UCSD-AML1 (cell line): Measurements from ENCODE around the gene CCBE1.

Experiments used
- DNase-seq: peaks from one replicate; lab custom pipeline; 2025; ENCODE audit not compliant: unreplicated experiment; lab: John Stamatoyannopoulos, UW

CCBE1 gene

DNA sequence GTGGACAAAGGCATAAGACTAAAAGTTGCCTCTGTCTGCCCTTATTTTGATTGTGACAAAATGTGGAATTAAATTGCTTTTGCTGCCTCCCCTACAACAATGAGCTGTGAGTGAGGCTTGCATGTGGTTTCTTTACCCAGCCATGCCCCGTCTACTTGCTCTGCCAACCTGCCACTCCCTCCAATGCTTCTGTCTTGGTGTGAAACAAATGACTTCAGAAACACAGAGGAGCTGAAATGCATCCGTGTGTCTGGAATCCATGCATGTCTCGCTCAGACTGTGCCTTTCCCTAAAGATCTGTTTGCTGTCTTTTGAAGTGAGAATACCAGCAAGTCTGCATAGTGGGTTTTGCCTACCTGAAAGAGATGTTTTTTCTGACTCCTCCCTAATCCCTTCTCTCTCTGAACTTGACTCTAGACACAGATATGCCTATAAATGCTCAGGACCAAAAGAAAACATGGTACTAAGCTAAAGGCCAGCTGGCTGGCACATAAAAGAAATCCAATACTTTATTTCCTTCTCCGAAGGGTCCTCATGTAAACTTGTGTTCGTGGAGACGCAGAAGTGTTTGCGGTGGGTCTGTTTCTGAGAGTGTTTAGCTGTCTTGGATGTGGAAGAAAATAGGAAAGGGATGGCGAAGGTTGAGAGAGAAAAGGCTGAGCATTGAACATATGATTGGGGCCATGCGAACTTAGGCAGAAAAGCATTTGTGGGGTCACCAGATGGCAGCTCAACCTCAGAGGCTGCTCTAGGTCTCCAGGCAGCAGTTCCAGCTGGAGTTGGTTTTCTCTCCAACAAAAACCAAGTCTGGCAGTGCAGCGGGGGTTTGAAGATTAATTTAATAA is 120.5 kb downstream of the CCBE1 start:
- no peak for DNase-seq

DNA sequence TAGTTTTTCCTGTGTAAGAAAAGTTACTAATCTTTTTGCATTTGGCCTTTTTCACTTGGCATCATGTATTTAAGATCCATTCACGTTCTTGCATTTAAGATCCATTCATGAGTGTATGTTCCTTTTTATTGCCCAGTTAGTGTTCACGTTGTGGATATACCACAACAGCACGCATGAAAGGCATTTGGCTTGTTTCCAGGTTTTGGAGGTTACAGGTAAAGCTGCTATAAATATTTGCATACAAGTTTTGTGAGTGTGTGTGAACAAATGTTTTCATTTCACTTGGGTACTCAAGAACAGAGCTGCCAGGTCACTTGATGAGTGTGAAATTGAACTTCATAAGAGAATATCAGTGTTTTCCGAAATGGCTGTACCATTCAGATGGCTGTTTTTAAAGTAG is 121.2 kb downstream of the CCBE1 start:
- no peak for DNase-seq

DNA sequence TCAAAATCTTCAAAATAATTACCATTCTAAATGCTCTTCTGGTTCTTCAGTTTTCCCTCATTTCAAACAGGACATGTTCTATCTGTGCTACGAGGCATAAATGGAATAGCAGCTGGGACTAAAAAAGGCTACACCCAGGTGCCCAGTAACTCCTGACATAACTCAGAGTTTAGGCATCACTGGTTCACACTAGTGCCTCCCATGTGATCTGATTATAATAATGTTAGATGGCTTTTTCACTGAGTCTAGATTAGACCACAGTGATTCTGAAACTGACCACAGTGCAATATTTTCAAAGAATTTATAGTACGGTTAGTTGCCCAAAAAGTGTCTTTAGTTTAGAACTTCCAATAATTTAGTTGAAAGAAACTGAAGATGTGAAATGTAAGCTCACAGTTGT is 123.3 kb downstream of the CCBE1 start:
- no peak for DNase-seq

DNA sequence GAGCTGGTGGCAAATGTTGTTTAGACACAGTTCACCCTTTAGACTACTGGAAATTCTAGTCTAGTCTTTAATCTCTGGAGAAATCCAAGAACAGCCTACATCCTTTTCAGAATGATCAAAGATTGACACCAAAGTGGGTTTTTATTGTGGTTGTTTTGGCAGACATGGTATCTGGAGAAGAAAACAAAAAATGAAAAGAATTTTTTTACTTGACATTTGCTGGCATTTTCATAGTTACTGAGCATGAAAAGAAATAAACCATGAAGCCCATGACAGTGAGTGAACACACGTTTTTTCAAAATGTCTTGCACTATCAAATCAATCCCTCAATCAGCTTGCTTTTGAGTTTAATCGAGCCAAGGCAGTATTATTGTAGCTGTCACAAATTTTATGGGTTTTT is 125.3 kb downstream of the CCBE1 start:
- DNase-seq, result no peak

DNA sequence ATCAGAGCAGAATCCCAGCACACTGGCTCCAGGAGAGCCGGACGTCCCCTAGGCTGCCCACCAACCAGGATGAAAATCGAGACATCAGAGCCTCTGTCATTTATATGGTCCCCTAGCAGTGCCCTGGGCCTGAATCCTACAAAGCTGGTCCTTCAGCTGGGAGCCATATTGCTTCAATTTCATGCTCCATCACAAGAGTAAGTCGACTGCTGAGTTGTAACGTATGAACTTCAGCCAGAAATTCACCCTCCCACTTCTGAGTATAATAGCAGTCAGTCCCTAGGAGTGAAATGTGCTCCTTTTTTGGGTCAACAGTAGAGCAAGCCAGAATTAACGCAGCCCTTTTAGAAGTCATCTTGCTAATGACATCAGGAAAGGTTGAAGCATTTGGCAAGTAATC is 126.4 kb downstream of the CCBE1 start:
- DNase-seq, result no peak

DNA sequence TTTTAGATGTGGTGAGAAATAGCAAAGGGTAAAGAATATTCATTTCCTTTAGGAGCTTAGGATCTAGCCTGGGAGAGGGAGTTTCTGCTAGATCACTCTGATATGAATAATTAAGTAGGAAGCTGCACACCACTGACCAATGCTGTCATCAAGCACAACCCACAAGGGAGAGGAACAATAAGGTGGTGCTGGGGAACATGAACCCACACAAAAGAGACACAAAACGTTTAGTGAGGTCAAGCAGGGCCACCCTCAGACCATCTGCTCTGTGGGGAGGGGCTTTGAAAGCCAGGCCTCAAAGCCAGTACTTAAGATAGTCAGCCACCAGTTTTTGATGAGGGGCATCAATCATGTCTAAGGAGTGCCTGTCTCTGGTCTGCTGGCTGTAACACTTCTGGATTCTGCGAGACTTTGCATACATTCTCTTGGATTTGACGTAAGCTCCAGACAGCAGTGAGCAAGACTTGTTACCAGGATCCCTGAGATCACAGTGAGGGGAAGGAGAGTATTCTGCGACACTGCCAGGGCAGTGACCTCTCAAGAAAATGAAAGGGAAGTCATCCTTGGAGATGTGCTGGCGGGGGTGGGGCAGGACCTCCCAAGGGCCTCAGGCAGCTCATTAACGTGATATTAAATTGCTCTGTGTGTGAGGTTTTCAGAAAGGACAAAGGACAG is 127.0 kb downstream of the CCBE1 start:
- no peak for DNase-seq

DNA sequence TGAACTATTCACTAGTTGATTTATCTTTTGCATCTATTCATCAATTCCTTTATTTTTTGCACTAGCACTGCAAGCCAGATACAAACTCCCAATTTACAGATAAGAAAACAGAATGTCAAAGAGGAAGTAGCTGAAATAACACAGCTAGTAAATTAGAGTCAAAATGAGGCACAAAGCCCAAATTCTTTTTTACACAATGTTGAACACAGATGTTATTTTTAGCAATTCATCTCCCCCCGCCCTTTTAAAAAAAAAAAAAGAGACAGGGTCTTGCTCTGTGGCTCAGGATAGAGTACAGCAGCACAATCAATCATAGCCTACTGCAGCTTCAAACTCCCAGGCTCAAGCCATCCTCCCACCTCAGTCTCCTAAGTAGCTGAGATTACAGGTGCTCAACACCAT is 127.8 kb downstream of the CCBE1 start:
- no peak for DNase-seq

DNA sequence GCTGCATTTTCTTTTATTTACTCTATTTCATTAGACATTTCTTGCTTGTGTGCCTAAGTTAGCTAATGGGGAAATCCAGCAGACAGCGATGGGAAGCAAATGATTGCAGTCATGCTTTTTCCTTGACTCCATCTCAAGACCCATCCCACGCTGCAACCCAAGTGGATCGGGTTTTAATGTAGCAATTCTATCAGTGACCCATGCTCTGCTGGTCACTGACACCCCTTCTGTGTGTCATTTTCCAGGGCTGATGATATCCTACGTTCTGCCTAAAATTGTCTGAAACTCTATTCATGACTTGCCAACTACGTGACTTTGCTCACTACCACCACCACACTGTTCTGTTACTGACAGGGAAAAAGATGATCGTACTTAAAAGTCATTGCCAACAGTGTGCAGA is 129.8 kb downstream of the CCBE1 start:
- no peak for DNase-seq

DNA sequence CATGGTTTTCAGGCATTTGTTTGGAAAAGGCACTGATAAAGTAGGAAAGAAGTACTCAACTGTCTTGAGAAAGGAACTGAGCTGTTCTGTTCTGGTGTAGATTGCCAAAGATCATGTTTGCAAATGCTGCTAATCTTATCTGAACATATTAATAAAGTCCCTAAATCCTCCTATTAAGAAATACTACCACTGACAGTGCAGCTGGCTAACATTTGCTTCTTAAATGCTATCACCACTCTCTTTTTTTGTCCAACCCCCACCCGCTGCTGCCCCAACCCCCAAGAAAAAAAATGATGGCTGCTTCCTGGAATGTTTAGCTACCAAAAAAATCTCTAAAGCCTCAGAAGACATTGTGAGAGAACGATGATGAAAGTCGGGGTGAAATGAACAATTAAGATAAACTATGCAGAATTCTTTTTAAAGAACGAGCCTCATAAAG is 130.7 kb downstream of the CCBE1 start:
- DNase-seq, result no peak

DNA sequence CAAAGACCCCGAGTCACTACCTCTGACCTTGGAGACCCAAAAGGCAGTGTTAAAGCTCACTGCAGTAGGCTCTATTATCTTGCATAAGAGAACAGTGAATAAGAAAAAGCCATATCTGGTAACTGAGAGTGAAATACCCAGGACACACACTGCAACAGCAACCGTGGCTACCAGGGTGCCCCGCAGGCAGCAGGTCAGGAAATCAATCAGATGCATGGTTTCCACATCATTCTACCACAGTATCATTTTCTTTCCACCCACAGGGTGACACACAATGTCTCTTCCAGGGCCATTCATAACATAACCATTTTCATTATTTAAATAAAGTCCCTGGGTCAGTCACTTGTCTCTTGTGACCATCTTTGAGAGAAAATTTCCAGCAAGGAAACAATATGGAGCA is 131.3 kb downstream of the CCBE1 start:
- DNase-seq, result no peak

DNA sequence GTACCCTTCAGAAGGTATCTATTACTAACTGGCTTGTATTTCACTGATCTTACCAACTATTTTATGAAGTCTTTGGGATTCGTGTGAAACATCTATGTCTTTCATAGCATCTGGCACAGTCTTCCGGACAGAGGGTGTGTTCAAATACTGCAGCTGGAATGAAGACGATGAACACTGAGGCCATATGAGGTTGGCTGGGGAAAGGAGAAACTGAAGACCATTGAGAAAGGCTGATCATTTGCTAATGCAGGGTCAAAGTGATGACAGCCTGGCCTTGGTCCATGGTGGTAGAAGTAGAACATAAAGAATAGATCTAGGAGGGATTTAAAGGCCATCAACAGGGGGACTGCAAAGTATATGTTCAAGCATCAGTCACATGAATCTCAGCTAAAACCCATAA is 132.7 kb downstream of the CCBE1 start:
- DNase-seq, result no peak

DNA sequence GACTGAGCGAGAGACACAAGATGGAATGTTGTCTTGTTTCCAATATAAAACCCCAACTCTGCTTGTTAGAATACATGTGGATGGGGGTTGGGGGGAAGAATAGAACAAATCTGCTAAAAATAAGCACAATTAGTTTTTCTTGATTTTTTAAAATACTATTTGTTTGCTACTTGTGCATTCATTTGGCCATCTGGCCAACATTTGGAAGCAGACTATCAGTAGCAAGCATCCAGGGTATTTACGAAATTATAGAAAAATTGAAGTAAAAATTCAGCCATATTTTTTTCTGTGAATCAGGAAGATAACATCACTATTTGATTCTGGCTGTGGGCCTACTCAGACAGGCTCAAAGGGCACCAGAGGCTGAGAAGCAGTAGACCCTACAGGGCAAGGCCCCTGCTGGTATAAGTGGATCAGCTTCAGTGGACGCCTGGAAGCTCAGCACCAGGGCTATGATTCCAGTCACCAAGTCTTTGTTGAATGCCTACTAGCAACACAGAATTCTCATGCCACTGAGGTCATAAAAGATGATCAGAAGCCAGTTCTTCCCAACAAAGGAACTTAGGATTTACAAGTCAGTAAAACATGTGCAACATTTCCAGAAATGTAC is 133.9 kb downstream of the CCBE1 start:
- DNase-seq, result no peak

DNA sequence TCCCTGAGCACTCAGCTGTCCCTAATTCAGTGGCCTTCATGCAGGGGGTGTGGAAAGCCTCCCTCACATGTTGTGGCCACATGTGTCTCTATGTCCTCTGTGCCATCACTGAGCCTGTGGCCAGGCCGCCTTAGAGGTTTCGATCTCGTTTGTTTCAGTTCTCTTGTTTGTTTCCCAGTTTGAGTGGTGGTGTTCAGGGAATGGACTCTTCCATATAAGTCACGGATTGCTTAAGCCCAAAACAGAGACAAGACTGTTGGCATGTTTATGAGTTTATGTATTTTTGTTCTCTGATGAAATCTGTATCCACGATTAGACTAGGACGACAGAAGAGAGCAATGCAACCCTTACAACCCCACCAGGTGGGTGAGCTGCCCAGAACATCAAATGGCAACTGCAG is 134.5 kb downstream of the CCBE1 start:
- no peak for DNase-seq

DNA sequence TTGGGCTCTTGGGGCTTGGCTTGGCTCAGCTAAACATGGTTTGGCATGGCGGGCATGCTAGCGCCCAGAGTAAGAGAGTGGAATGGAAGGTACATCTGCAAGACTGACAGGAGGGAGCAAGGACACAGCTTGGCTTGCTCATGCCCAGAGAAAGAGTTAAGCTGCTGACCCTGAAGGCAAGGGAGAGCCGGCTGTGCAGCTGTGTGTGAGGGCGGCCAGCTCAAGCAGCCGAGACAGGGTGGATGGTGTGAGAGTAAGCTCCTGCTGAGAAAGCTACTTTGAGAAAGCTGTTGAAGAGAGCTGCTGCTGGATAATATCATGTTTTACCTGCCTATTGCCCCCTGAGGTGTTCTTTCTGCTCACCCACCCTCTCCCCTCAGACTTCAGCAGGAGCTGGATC is 135.6 kb downstream of the CCBE1 start:
- no peak for DNase-seq

DNA sequence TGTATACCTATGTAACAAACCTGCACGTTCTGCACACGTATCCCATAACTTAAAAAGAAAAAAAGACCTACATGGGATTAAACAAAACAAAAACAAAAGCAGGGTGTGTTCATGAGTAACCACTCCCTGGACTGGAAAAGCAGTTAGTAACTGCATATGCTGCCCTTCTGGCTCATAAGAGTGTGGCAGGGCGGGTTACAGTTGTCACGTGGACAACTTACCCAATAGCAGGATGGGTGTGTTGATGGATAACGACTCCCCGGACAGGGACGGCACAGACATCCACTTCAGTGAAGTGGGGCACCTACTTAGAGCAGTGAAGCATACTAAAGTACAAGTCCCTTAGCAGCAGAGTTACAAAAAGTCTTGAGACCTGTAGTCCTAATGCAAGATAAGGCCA is 136.7 kb downstream of the CCBE1 start:
- DNase-seq, result no peak

DNA sequence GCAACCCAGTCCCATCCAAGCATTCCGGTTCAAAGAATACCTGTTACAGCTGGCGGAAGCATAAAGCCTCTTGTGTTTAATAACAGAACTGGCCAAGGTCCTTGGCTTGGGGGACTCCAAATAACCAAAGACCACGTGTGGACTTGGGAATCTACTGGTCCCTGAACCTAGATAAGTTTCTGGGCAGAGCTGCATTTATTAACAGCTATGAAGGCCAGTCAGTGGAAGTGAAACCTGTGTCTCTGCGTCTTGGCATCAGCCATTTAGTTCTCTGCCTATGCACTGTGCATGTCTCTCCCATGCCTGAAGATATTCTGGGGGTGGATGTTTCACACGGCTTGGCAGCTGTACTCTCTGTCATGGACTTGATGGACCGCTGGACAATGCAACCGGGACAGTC is 137.7 kb downstream of the CCBE1 start:
- no peak for DNase-seq

DNA sequence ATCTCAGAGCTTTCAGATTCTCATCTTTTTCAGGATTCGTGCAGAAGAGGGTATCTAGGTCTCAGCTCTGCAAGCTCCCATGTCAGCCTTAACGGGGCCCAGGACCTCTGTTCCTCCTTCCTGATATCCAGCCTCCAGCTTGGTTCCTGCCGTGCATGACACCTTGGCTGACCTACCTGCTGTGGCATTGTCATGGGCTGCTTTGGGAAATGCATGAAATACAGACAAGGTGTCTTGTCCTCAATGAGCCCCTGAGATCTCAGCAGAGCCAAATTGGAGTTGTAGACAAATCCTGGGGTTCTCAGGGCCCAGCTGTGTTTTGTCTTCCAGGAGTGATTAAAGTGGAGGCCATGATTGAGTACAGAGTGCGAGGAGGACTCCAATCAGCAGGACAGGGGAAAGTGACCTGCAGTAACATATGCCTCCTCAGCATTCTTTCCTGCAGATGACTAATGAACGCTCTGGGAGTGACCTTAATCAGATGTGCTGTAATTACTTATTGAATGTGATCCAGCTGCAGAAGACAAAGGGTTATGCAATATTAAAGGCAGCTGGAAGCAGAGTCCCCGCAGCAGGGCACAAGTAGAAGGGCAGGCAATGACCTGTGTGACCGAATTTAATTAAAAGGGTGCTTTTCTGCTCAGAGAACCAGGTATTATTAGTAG is 141.1 kb downstream of the CCBE1 start:
- DNase-seq, result no peak

DNA sequence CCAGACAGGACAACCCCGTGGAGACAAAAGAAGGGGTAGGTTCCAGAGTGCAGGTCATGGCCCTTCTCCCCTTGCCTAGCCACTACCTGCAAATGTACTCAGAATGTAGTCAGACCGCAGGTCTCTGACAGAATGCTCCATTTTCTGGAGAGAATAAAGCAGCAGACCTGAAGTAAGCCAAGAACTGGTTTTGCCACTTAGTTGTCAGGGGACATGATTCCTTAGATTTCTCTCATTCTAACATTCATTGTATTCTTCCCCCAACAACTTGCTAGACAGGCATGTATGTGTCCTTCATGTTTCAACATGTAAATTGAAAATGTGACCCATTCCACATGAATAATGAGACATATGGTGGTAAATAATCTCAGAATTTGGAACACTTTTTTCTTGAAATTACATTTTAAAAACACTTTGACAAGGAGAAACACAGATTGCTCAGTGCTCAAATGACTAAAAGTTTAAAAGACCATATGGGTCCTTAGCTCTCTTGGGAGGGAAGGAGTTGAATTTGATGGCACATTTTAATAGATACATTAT is 142.4 kb downstream of the CCBE1 start:
- no peak for DNase-seq

DNA sequence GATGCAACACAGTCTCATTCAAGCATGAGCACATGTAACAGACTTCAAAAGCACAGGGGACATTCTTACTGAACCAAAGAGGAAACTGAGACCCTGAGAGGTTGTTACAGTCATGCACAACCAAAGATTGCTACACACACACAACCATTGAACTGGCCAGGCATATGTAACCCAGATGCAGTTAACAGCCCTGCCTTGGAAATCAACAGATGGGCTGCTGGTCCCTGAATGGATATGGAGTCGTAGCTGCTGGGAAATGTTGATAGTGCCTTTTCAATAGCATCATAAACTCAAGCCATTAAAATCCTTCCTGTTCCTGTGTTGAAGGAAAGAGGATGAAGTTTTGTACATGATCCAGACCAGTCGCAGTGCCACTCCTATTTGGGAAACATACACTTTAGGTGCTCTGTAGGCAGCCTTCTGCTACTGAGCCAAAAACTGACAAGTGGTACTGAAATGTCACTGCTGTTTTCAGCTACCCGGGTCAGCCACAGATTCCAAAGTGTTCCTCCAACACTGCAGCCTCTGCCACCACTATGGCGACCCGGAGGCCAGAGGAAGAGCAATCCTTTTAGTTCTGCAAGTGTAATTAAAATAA is 143.9 kb downstream of the CCBE1 start:
- no peak for DNase-seq

DNA sequence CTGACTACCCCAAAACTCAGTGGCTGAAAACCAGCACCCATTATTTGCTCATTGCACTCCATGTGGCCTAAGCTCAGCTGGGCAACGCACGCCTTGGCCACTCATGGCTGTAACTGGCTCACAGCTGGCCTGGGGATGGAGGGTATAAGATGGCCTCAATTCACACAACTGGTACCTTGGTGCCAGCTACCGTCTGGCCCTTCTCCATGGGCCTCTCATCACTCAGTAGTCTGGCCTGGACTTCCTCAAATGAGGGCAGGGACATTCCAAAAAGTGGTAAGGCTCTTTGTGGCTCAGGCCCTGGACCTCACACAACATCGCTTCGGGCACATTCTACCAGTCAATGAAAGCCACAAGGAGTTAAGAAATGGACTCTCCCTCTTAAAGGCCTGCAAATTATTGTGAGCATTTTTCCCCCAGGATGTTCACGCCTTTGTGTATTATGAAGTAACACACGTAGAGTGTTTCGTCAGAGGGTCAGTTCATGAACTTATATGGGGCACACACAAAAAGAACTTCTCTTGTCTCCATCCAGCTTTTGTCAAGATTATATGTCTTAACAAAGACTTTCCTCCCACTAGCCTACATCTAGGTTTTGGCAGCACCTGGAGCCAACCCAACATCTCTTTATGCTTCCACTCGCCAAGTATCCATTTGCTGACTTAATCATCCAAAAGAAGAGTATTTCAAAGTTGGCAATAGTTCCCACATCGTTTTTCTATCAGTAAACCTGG is 145.2 kb downstream of the CCBE1 start:
- no peak for DNase-seq
